B cell (primary cell): ENCODE results near the gene AEN. TPM values are rescaled to one million over a fixed set of nuclear protein-coding genes. Genes with fewer than 3 reads are reported as not detected.

Source experiments
- ATAC-seq: fragments of 200-7000 bp; cut with Tn5 transposase; one replicate; pipeline ENCODE4 v1.10.0; 2021; ENCODE audit warnings: low read depth, mild to moderate bottlenecking, moderate number of reproducible peaks, moderate library complexity
- CTCF ChIA-PET: fragments of 350-600 bp; sonication (Branson Sonifier 250); formaldehyde crosslinking; loops from one replicate; lab custom pipeline; 2021; ENCODE audit warnings: antibody characterized with exemption, inconsistent platforms; lab: Charles Lee
- POLR2A ChIA-PET: fragments of 350-600 bp; sonication (Branson Sonifier 250); formaldehyde crosslinking; loops from one replicate; lab custom pipeline; 2021; ENCODE audit warnings: antibody characterized with exemption; lab: Charles Lee
- DNase-seq: peaks from one replicate; pipeline ENCODE4 v3.0.0; 2013
- H2AFZ ChIP-seq: 2 replicates; pipeline ENCODE4 v1.6.1; 2012; ENCODE audit warnings: mild to moderate bottlenecking, low read depth, low read length; ENCODE audit not compliant: insufficient read depth, poor library complexity, severe bottlenecking
- H3K27ac ChIP-seq, 2 donors: 1 replicate in 1 of 2; 2 replicates in 1 of 2; pipeline ENCODE4 v1.5.1; 2012 to 2013; ENCODE audit warnings: low read length in 2 of 2, mild to moderate bottlenecking in 2 of 2, moderate library complexity in 1 of 2
- H3K27me3 ChIP-seq, 4 experiments: fragments of 200-600 bp in 1 of 4; sonication (generic) in 1 of 4; replicated peaks in 1 of 4; 1 replicate in 2 of 4; 2 replicates in 2 of 4; pipeline versions ENCODE4 v1.6.1 to v1.7.0; 2013 to 2016; ENCODE audit warnings: low read length in 3 of 4, mild to moderate bottlenecking in 2 of 4, mixed read lengths in 1 of 4, moderate library complexity in 1 of 4; ENCODE audit not compliant: insufficient read depth in 4 of 4, control insufficient read depth in 3 of 4; ENCODE audit errors: control extremely low read depth in 1 of 4
- H3K36me3 ChIP-seq, 2 experiments: replicated peaks in 1 of 2; 1 replicate in 1 of 2; 2 replicates in 1 of 2; pipeline versions ENCODE4 v1.6.1 to v1.7.1; 2013; ENCODE audit warnings: low read length in 1 of 2; ENCODE audit not compliant: insufficient read depth in 2 of 2, control insufficient read depth in 1 of 2; ENCODE audit errors: control extremely low read depth in 1 of 2, extremely low read depth in 1 of 2
- H3K4me1 ChIP-seq, 2 donors: fragments of 200-600 bp in 1 of 2; sonication (generic) in 1 of 2; 1 replicate in 1 of 2; 2 replicates in 1 of 2; pipeline versions ENCODE4 v1.5.1 to v1.6.1; 2013 to 2017; ENCODE audit warnings: low read length in 2 of 2; ENCODE audit not compliant: control insufficient read depth in 2 of 2, insufficient read depth in 2 of 2
- H3K4me2 ChIP-seq: replicated peaks from 2 replicates; pipeline ENCODE3; 2012; ENCODE audit warnings: mild to moderate bottlenecking, low read depth, low read length; ENCODE audit not compliant: poor library complexity, severe bottlenecking
- H3K4me3 ChIP-seq, 5 experiments: fragments of 200-600 bp in 1 of 5; sonication (generic) in 1 of 5; 1 replicate in 3 of 5; 2 replicates in 2 of 5; pipeline versions ENCODE4 v1.5.1 to v1.7.0; 2011 to 2016; ENCODE audit warnings: low read length in 4 of 5, mild to moderate bottlenecking in 4 of 5, low read depth in 2 of 5, control low read depth in 1 of 5, moderate library complexity in 1 of 5; ENCODE audit not compliant: insufficient read depth in 1 of 5; ENCODE audit errors: control extremely low read depth in 1 of 5, extremely low read depth in 1 of 5
- H3K79me2 ChIP-seq: fragments of 200-600 bp; sonication (generic); one replicate; pipeline ENCODE4 v1.6.0; 2016; ENCODE audit warnings: low read length; ENCODE audit not compliant: control insufficient read depth, insufficient read depth
- H3K9ac ChIP-seq: fragments of 200-600 bp; sonication (generic); 2 replicates; pipeline ENCODE4 v1.6.1; 2017; ENCODE audit warnings: mild to moderate bottlenecking, low read length, moderate library complexity
- H3K9me3 ChIP-seq, 3 donors: one replicate each; pipeline versions ENCODE4 v1.6.1 to v1.7.1; 2013; ENCODE audit warnings: low read length in 2 of 3; ENCODE audit not compliant: control insufficient read depth in 2 of 3, insufficient read depth in 1 of 3; ENCODE audit errors: control extremely low read depth in 1 of 3
- H4K20me1 ChIP-seq: 2 replicates; pipeline ENCODE4 v1.6.0; 2012; ENCODE audit warnings: mild to moderate bottlenecking, low read length; ENCODE audit not compliant: insufficient read depth, control insufficient read depth, poor library complexity, severe bottlenecking
- H3K27ac Mint-ChIP-seq: one replicate; pipeline ENCODE4 v1.8.0; 2021; ENCODE audit warnings: mixed read lengths
- H3K27me3 Mint-ChIP-seq: one replicate; pipeline ENCODE4 v1.8.0; 2021; ENCODE audit warnings: mixed read lengths
- H3K4me1 Mint-ChIP-seq: one replicate; pipeline ENCODE4 v1.8.0; 2021; ENCODE audit warnings: mixed read lengths
- H3K4me3 Mint-ChIP-seq: one replicate; pipeline ENCODE4 v1.8.0; 2021; ENCODE audit warnings: mixed read lengths
- H3K9me3 Mint-ChIP-seq: one replicate; pipeline ENCODE4 v1.8.0; 2022; ENCODE audit warnings: mixed read lengths; ENCODE audit not compliant: insufficient read depth
- EZH2 ChIP-seq: IDR thresholded peaks from 2 replicates; pipeline ENCODE4 v1.6.1; 2012; ENCODE audit warnings: borderline replicate concordance, low read depth, mild to moderate bottlenecking, moderate library complexity, low read length; ENCODE audit not compliant: insufficient read depth, poor library complexity, severe bottlenecking
- WGBS: methylation state at CpG from one replicate; pipeline ENCODE4 v1.1.5; 2013; ENCODE audit warnings: missing lambda C conversion rate; ENCODE audit not compliant: insufficient coverage; 5-methylcytosine and 5-hydroxymethylcytosine counted together
- intact Hi-C: fragments of 100-400 bp; cut with micrococcal nuclease; formaldehyde crosslinking; loops from one replicate; pipeline ENCODE4 v1.10.0; 2022
- polyA plus RNA-seq: library from polyadenylated mRNA; depleted of rRNA; stranded (reverse); fragments of >200 nt; gene quantifications from 2 replicates; pipeline ENCODE4 v1.2.3, GENCODE V29; 2012
- total RNA-seq, 2 donors: library from RNA; stranded (reverse); fragments of 120-200 nt in 1 of 2; gene quantifications; 1 replicate in 1 of 2; 2 replicates in 1 of 2; pipeline versions ENCODE4 v1.2.3 to v1.2.4, GENCODE V29; 2013 to 2022
- TF ChIP-seq, protein P1 (sequence below): fragments of 200-600 bp; IDR thresholded peaks from one replicate; pipeline ENCODE4 v1.8.0; 2022; ENCODE audit warnings: antibody characterized with exemption, mild to moderate bottlenecking

AEN gene
- total and polyA plus RNA-seq, 2 donors (not counting 1 experiment from before 2014, with no cell fraction given) = 18.5 to 42.9 TPM

DNA sequence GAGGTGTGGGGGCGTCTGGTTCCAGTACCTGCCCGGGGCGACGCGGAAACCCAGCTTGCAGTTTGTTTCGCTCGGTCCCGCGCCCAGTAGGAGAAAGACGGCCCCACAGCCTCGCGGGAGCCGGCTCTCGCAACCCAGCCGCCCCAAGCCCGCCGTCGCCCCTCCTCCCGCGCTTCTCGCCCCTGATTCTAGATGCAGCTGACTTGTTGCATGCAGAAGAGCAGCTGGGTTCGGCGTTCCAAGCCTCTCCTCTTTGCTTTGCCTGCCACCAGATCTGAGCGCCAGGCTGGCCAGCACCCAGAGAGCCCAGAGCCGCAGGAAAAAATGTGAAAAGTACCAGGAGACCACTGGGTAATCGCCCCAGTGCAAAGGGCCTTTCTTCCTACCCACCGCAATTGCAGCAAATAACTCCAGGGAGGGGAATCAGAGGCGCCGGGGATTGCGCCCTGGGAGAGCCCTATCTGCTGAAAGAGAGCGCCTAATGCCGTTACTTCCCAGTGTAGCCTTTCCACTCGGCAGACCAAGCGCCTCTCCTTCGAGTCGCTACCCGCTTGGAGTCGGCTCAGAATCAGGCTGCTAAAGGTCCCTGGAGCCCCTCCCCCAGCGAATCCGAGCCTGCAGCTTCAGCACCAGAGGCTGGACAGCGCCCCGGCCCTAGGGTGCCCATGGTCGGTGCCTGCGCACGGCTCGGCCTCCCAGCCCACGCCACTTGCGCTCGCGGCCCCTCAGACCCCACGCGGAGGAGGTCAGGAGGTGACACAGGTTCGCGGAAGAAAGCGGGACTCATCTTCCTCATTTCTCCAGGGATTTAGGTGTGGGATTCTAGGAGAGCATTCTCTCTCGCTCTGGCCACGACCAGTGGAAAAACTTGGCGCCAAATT lies 15.7 kb upstream of the AEN start:
- no peak overlapping the region for H3K9ac ChIP-seq
- no peak for ATAC-seq
- Mint-ChIP-seq H3K27me3 (peaks cover 66% of the 10 kb centered on the region), H3K9me3 (no peaks in the 10 kb centered on the region), H3K27ac (no peak overlapping the region), H3K4me1 (peaks cover 13% of the 10 kb centered on the region), H3K4me3 (no peak overlapping the region)
- TF ChIP-seq, protein P1, sequence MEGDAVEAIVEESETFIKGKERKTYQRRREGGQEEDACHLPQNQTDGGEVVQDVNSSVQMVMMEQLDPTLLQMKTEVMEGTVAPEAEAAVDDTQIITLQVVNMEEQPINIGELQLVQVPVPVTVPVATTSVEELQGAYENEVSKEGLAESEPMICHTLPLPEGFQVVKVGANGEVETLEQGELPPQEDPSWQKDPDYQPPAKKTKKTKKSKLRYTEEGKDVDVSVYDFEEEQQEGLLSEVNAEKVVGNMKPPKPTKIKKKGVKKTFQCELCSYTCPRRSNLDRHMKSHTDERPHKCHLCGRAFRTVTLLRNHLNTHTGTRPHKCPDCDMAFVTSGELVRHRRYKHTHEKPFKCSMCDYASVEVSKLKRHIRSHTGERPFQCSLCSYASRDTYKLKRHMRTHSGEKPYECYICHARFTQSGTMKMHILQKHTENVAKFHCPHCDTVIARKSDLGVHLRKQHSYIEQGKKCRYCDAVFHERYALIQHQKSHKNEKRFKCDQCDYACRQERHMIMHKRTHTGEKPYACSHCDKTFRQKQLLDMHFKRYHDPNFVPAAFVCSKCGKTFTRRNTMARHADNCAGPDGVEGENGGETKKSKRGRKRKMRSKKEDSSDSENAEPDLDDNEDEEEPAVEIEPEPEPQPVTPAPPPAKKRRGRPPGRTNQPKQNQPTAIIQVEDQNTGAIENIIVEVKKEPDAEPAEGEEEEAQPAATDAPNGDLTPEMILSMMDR = no peak
- no peak for TF ChIP-seq EZH2
- intact Hi-C loops = no loop called here
- ChIA-PET CTCF (interaction anchor here (1.5 kb wide), 1 partner anchor 19 kb away, joined by 5 read pairs; no protein-coding TSS in a partner anchor), POLR2A (no interaction called here)
- no peak overlapping the region for H3K4me3 ChIP-seq
- no peaks in the 10 kb centered on the region for H3K79me2 ChIP-seq
- H3K27me3 ChIP-seq = peaks cover 0 to 65% (median 49%) of the 10 kb centered on the region in 4 experiments
- H3K36me3 ChIP-seq = no peaks in the 10 kb centered on the region
- H3K9me3 ChIP-seq = peaks cover 0 to 22% (median 0%) of the 10 kb centered on the region in 3 donors
- peak overlapping the region; percentile 60 for H3K4me2 ChIP-seq
- WGBS = 10% methylated on average over 55 of the region's 58 CpGs
- H2AFZ ChIP-seq = peak overlapping the region; percentile 22
- H3K4me1 ChIP-seq = peaks cover 19 to 21% of the 10 kb centered on the region in 2 donors
- peak; percentile 56 for DNase-seq
- no peak overlapping the region for H3K27ac ChIP-seq
- no peaks in the 10 kb centered on the region for H4K20me1 ChIP-seq
